HepG2 (cell line): Measurements from ENCODE around the gene UNC13D. TPM values are rescaled to one million over a fixed set of nuclear protein-coding genes. Genes with fewer than 3 reads are reported as not detected.

Experiments used
- DNMT1 ChIP-seq: sonication (generic); formaldehyde crosslinking; IDR thresholded peaks from 2 replicates; pipeline ENCODE4 v1.5.1; 2020; ENCODE audit warnings: mild to moderate bottlenecking, missing genetic modification reagents
- ETV6 ChIP-seq: sonication (generic); formaldehyde crosslinking; conservative IDR thresholded peaks from 2 replicates; pipeline ENCODE4 v1.4.0; 2020; ENCODE audit warnings: missing genetic modification reagents
- FOXM1 ChIP-seq: sonication (generic); formaldehyde crosslinking; IDR thresholded peaks from 2 replicates; pipeline ENCODE4 v1.5.0; 2020; ENCODE audit warnings: missing genetic modification reagents
- GATAD2A ChIP-seq: IDR thresholded peaks from 2 replicates; pipeline ENCODE4 v1.6.1; 2016
- MIER2 ChIP-seq: IDR thresholded peaks from 2 replicates; pipeline ENCODE4 v1.6.1; 2016; ENCODE audit warnings: missing biosample characterization, missing genetic modification reagents
- MTF1 ChIP-seq: sonication (generic); formaldehyde crosslinking; IDR thresholded peaks from 2 replicates; pipeline ENCODE4 v1.5.0; 2020; ENCODE audit warnings: missing genetic modification reagents
- NCOA2 ChIP-seq: sonication (generic); formaldehyde crosslinking; IDR thresholded peaks from 2 replicates; pipeline ENCODE4 v1.8.0; 2022; ENCODE audit warnings: inconsistent platforms
- NFE2 ChIP-seq: sonication (generic); formaldehyde crosslinking; IDR thresholded peaks from 2 replicates; pipeline ENCODE4 v1.4.0; 2020; ENCODE audit warnings: missing genetic modification reagents
- NFRKB ChIP-seq: fragments of 450-650 bp; IDR thresholded peaks from 2 replicates; pipeline ENCODE4 v1.6.1; 2017
- NRL ChIP-seq: sonication (generic); formaldehyde crosslinking; IDR thresholded peaks from 2 replicates; pipeline ENCODE4 v1.5.0; 2020; ENCODE audit warnings: missing genetic modification reagents, mild to moderate bottlenecking, moderate library complexity, borderline replicate concordance
- PCBP1 ChIP-seq: fragments of 200-400 bp; formaldehyde crosslinking; IDR thresholded peaks from 2 replicates; pipeline ENCODE4 v1.6.1; 2017; ENCODE audit warnings: mild to moderate bottlenecking, low read depth, low read length, borderline replicate concordance
- RAD51 ChIP-seq: fragments of 450-650 bp; IDR thresholded peaks from 2 replicates; pipeline ENCODE4 v1.6.1; 2016; ENCODE audit warnings: borderline replicate concordance
- ZBTB25 ChIP-seq: IDR thresholded peaks from 2 replicates; pipeline ENCODE4 v1.6.1; 2018; ENCODE audit warnings: missing genetic modification reagents
- ZBTB37 ChIP-seq: sonication (generic); formaldehyde crosslinking; IDR thresholded peaks from 2 replicates; pipeline ENCODE4 v1.4.0; 2020; ENCODE audit warnings: mild to moderate bottlenecking, missing genetic modification reagents
- ZC3H4 ChIP-seq: sonication (generic); formaldehyde crosslinking; IDR thresholded peaks from 2 replicates; pipeline ENCODE4 v1.4.0; 2020; ENCODE audit warnings: missing genetic modification reagents, borderline replicate concordance
- ZHX1 ChIP-seq: sonication (generic); formaldehyde crosslinking; IDR thresholded peaks from 2 replicates; pipeline ENCODE4 v1.8.1; 2022; ENCODE audit warnings: low read depth, mild to moderate bottlenecking, missing genetic modification reagents
- ZNF672 ChIP-seq: sonication (generic); formaldehyde crosslinking; IDR thresholded peaks from 2 replicates; pipeline ENCODE4 v1.8.1; 2022; ENCODE audit warnings: missing genetic modification reagents
- ZNF704 ChIP-seq: sonication (generic); formaldehyde crosslinking; IDR thresholded peaks from 2 replicates; pipeline ENCODE4 v1.8.1; 2023; ENCODE audit warnings: mild to moderate bottlenecking, inconsistent platforms, moderate library complexity, missing genetic modification reagents, borderline replicate concordance
- ZNF761 ChIP-seq: sonication (generic); formaldehyde crosslinking; conservative IDR thresholded peaks from 2 replicates; pipeline ENCODE4 v1.4.0; 2020; ENCODE audit warnings: mild to moderate bottlenecking, missing genetic modification reagents
- ZNF770 ChIP-seq: sonication (generic); formaldehyde crosslinking; IDR thresholded peaks from 2 replicates; pipeline ENCODE4 v1.5.0; 2020; ENCODE audit warnings: mild to moderate bottlenecking, missing genetic modification reagents
- ZNF782 ChIP-seq: sonication (generic); formaldehyde crosslinking; IDR thresholded peaks from 2 replicates; pipeline ENCODE4 v1.4.0; 2020; ENCODE audit warnings: missing genetic modification reagents, mild to moderate bottlenecking, borderline replicate concordance
- ZNF788 ChIP-seq: sonication (generic); formaldehyde crosslinking; IDR thresholded peaks from 2 replicates; pipeline ENCODE4 v1.5.0; 2020; ENCODE audit warnings: mild to moderate bottlenecking, missing genetic modification reagents, borderline replicate concordance
- polyA plus RNA-seq, 8 experiments: library from polyadenylated mRNA; depleted of rRNA in 3 of 8; stranded (reverse) in 7 of 8; unstranded in 1 of 8; fragments of >200 nt; fragmentation: Illumina TruSeq in 4 of 8; extraction: Trizol in 4 of 8; gene quantifications; 2 replicates each; pipeline versions ENCODE4 v1.2.1 to v1.2.3, GENCODE V29; 2011 to 2016; ENCODE audit warnings: low read depth in 4 of 8, missing spikeins in 1 of 8, mixed read lengths in 1 of 8; ENCODE audit not compliant: insufficient read depth in 1 of 8
- total RNA-seq, 5 experiments: library from RNA; depleted of rRNA; stranded (reverse); fragments of >200 nt; fragmentation: Illumina TruSeq; extraction: Trizol; gene quantifications; 2 replicates each; pipeline ENCODE4 v1.2.3, GENCODE V29; 2016; ENCODE audit warnings: low read depth in 1 of 5

The UNC13D gene
- total and polyA plus RNA-seq, 2 of the 13 experiments (the other 11 are each of a cell fraction or from before 2014, with no cell fraction given): 29.7 to 42.7 TPM

- TF ChIP-seq ZNF704 (CRISPR knock-in tag) (0 out of 2 replicates have a peak, but pooled peaks have one; percentile 18), ETV6 (CRISPR knock-in tag) (no peak), ZBTB37 (no peak), MTF1 (CRISPR knock-in tag) (no peak), GATAD2A (CRISPR knock-in tag) (no peak; the same call in 1 of the 2 replicates), ZNF761 (no peak), FOXM1 (no peak), PCBP1 (no peak), ZNF788 (CRISPR knock-in tag) (peak; percentile 90), ZHX1 (no peak; the same call in 1 of the 2 replicates), NRL (peak; percentile 71), ZNF770 (CRISPR knock-in tag) (no peak), NFRKB (no peak), MIER2 (no peak), ZC3H4 (no peak), ZNF782 (CRISPR knock-in tag) (no peak), ZBTB25 (no peak), NFE2 (CRISPR knock-in tag) (no peak), ZNF672 (no peak), NCOA2 (0 out of 2 replicates have a peak, but pooled peaks have one; percentile 10), RAD51 (no peak), DNMT1 (CRISPR knock-in tag) (no peak; the same call in 1 of the 2 replicates)
These were observed at the start of gene UNC13D (continued) for GRCh38 chr17:75843577-75844529.
